SK-N-MC (cell line): ENCODE data around the gene AHI1.

Experiments used
- EZH2 ChIP-seq: fragments of 200-600 bp; sonication (generic); IDR thresholded peaks from one replicate; pipeline ENCODE4 v1.6.1; 2017; ENCODE audit warnings: antibody characterized with exemption
- POLR2AphosphoS5 ChIP-seq: IDR thresholded peaks from 2 replicates; pipeline ENCODE4 v1.6.1; 2012; ENCODE audit warnings: mild to moderate bottlenecking, low read depth, low read length, borderline replicate concordance

GRCh38 chr6:135311446-135312200 is 185.9 kb downstream of the AHI1 start:
- TF ChIP-seq EZH2 (no peak), POLR2AphosphoS5 (no peak)
